Endothelial cell of umbilical vein (primary cell): ENCODE measurements around the gene MRGPRG. TPM values are rescaled to one million over a fixed set of nuclear protein-coding genes. Genes with fewer than 3 reads are reported as not detected.

Source experiments
- BruUV-seq: library from RNA; stranded (reverse); fragments of 400-500 nt; replicated peaks from 2 replicates; lab custom pipeline; 2021; lab: Mats Ljungman, UMichigan
- CTCF ChIA-PET: fragments of 300-600, 350-600 bp; sonication (Branson Sonifier 250); formaldehyde crosslinking; loops from one replicate; lab custom pipeline; 2021; ENCODE audit warnings: antibody characterized with exemption, inconsistent platforms; lab: Charles Lee
- POLR2A ChIA-PET: fragments of 300-600, 350-600 bp; sonication (Branson Sonifier 250); formaldehyde crosslinking; loops from one replicate; lab custom pipeline; 2021; ENCODE audit warnings: antibody characterized with exemption, inconsistent platforms; lab: Charles Lee
- DNase-seq: peaks from one replicate; pipeline ENCODE4 v3.0.0-alpha.2; 2011; ENCODE audit warnings: low read depth, low spot score
- FAIRE-seq: peaks from 2 replicates; lab custom pipeline; 2011; peaks lifted over from hg19 to GRCh38; lab: Jason Lieb, UNC
- H2AFZ ChIP-seq: 2 replicates; pipeline ENCODE4 v1.6.0; 2012; ENCODE audit warnings: low read depth, low read length, control low read depth, inconsistent platforms
- H3K27ac ChIP-seq: 2 replicates; pipeline ENCODE4 v1.5.1; 2011; ENCODE audit warnings: low read depth, mild to moderate bottlenecking, control low read depth, low read length, moderate library complexity; ENCODE audit not compliant: insufficient read depth
- H3K27me3 ChIP-seq, 2 experiments: 2 replicates each; pipeline versions ENCODE4 v1.6.0 to v1.6.1; 2011; ENCODE audit warnings: low read length in 2 of 2, mixed read lengths in 1 of 2; ENCODE audit not compliant: control insufficient read depth in 2 of 2, insufficient read depth in 2 of 2
- H3K36me3 ChIP-seq, 2 experiments: 2 replicates in 1 of 2; 3 replicates in 1 of 2; pipeline ENCODE4 v1.5.1; 2011; ENCODE audit warnings: low read length in 2 of 2, mild to moderate bottlenecking in 1 of 2, moderate library complexity in 1 of 2; ENCODE audit not compliant: control insufficient read depth in 2 of 2, insufficient read depth in 2 of 2; ENCODE audit errors: extremely low read depth in 1 of 2
- H3K4me1 ChIP-seq: 3 replicates; pipeline ENCODE4 v1.5.1; 2011; ENCODE audit warnings: mild to moderate bottlenecking, low read length; ENCODE audit not compliant: control insufficient read depth, insufficient read depth; ENCODE audit errors: extremely low read depth
- H3K4me2 ChIP-seq: 2 replicates; pipeline ENCODE4 v1.6.1; 2011; ENCODE audit warnings: low read length, control low read depth, mixed read lengths; ENCODE audit not compliant: insufficient read depth
- H3K4me3 ChIP-seq, 3 experiments: fragments of 200-600 bp in 1 of 3; sonication (generic), shearing (Covaris generic) in 1 of 3; replicated peaks in 1 of 3; 2 replicates each; pipeline ENCODE4 v1.5.1; 2011 to 2016; ENCODE audit warnings: control low read depth in 3 of 3, low read length in 3 of 3, mild to moderate bottlenecking in 2 of 3, inconsistent platforms in 1 of 3, low read depth in 1 of 3, moderate library complexity in 1 of 3; ENCODE audit not compliant: insufficient read depth in 1 of 3
- H3K79me2 ChIP-seq: 2 replicates; pipeline ENCODE4 v1.6.0; 2012; ENCODE audit warnings: low read length, inconsistent platforms; ENCODE audit not compliant: control insufficient read depth, insufficient read depth
- H3K9ac ChIP-seq: replicated peaks from 2 replicates; pipeline ENCODE3; 2011; ENCODE audit warnings: low read length, control low read depth; ENCODE audit not compliant: insufficient read depth; ENCODE audit errors: extremely low read depth
- H3K9me1 ChIP-seq: replicated peaks from 3 replicates; pipeline ENCODE4 v1.6.0; 2011; ENCODE audit warnings: mild to moderate bottlenecking, low read length; ENCODE audit not compliant: control insufficient read depth, insufficient read depth; ENCODE audit errors: extremely low read depth
- H3K9me3 ChIP-seq: replicated peaks from 2 replicates; pipeline ENCODE4 v1.5.1; 2012; ENCODE audit warnings: low read length, inconsistent platforms; ENCODE audit not compliant: control insufficient read depth, insufficient read depth
- H4K20me1 ChIP-seq: replicated peaks from 2 replicates; pipeline ENCODE3; 2011; ENCODE audit warnings: mild to moderate bottlenecking, low read length; ENCODE audit not compliant: control insufficient read depth, insufficient read depth; ENCODE audit errors: extremely low read depth
- CTCF ChIP-seq, 2 donors: IDR thresholded peaks; 1 replicate in 1 of 2; 2 replicates in 1 of 2; pipeline ENCODE4 v1.5.1; 2011; ENCODE audit warnings: low read length in 2 of 2, mild to moderate bottlenecking in 2 of 2, moderate library complexity in 2 of 2, control low read depth in 1 of 2, inconsistent platforms in 1 of 2, low read depth in 1 of 2; ENCODE audit not compliant: insufficient read depth in 1 of 2; ENCODE audit errors: extremely low read depth in 1 of 2
- EZH2 ChIP-seq: IDR thresholded peaks from 2 replicates; pipeline ENCODE4 v1.6.1; 2012; ENCODE audit warnings: borderline replicate concordance, low read depth, mild to moderate bottlenecking, moderate library complexity, low read length, inconsistent platforms; ENCODE audit not compliant: severe bottlenecking
- FOS ChIP-seq: IDR thresholded peaks from 2 replicates; pipeline ENCODE4 v1.6.1; 2011; ENCODE audit warnings: mild to moderate bottlenecking, low read length, moderate library complexity, borderline replicate concordance; ENCODE audit not compliant: insufficient read depth
- GATA2 ChIP-seq: IDR thresholded peaks from 2 replicates; pipeline ENCODE4 v1.7.0; 2011; ENCODE audit warnings: low read depth, mild to moderate bottlenecking, moderate library complexity, mixed read lengths, low read length; ENCODE audit not compliant: insufficient read length, insufficient read depth
- JUN ChIP-seq: IDR thresholded peaks from 2 replicates; pipeline ENCODE4 v1.6.1; 2011; ENCODE audit warnings: borderline replicate concordance, low read depth; ENCODE audit not compliant: insufficient read length, insufficient read depth
- MAX ChIP-seq: IDR thresholded peaks from 2 replicates; pipeline ENCODE4 v1.6.1; 2011; ENCODE audit not compliant: insufficient read depth, insufficient read length
- MYC ChIP-seq: IDR thresholded peaks from one replicate; pipeline ENCODE4 v1.6.1; 2011; ENCODE audit warnings: mild to moderate bottlenecking, low read depth, low read length
- POLR2A ChIP-seq: IDR thresholded peaks from 2 replicates; pipeline ENCODE4 v1.6.1; 2012; ENCODE audit warnings: low read depth, mild to moderate bottlenecking, control low read depth, low read length
- POLR2AphosphoS5 ChIP-seq: IDR thresholded peaks from 2 replicates; pipeline ENCODE4 v1.6.1; 2012; ENCODE audit warnings: low read depth, mild to moderate bottlenecking, control low read depth, low read length, moderate library complexity; ENCODE audit not compliant: insufficient read depth
- dilution Hi-C: fragments of 300-500 bp; cut with MboI; formaldehyde crosslinking; loops from one replicate; pipeline ENCODE4 v1.15.0; 2019; ENCODE audit warnings: low sequenced_read_pairs; ENCODE audit not compliant: extremely low pct_ligation_motif_present
- intact Hi-C: fragments of 100-400 bp; cut with micrococcal nuclease; formaldehyde crosslinking; loops from one replicate; pipeline ENCODE4 v1.10.0; 2022
- polyA plus RNA-seq, 4 experiments: library from polyadenylated mRNA; depleted of rRNA in 3 of 4; stranded (reverse) in 3 of 4; unstranded in 1 of 4; fragments of >200 nt; gene quantifications; 2 replicates each; pipeline versions ENCODE4 v1.2.1 to v1.2.3, GENCODE V29; 2011 to 2012; ENCODE audit warnings: missing spikeins in 1 of 4
- total RNA-seq: library from RNA; stranded (reverse); gene quantifications from 2 replicates; pipeline ENCODE4 v1.2.3, GENCODE V29; 2021

MRGPRG gene
- total and polyA plus RNA-seq, 2 donors (not counting 3 experiments of a cell fraction or from before 2014, with no cell fraction given): not detected

- no peaks in the 10 kb centered on the region for H3K36me3 ChIP-seq
- H3K4me1 ChIP-seq: no peaks in the 10 kb centered on the region
- no peak overlapping the region for H3K4me3 ChIP-seq
- no peaks in the 10 kb centered on the region for H3K79me2 ChIP-seq
- no peaks in the 10 kb centered on the region for H4K20me1 ChIP-seq
- intact Hi-C loops: loop anchor here (5.0 kb wide), 2 partner anchors 52 to 287 kb away; partner anchors contain the start of gene OSBPL5
- no peak overlapping the region for H3K9ac ChIP-seq
- POLR2A ChIA-PET: no interaction called here
- no peak overlapping the region for H3K4me2 ChIP-seq
- H2AFZ ChIP-seq: no peak overlapping the region
- CTCF ChIA-PET: interaction anchor here (1.2 to 2.8 kb wide), 3 partner anchors 128 to 189 kb away, joined by 3 to 13 read pairs (median 6); no protein-coding TSS in a partner anchor
- H3K27me3 ChIP-seq: no peaks in the 10 kb centered on the region
- FAIRE-seq (no peak), DNase-seq (no peak)
- BruUV-seq: no TSS peak
- no peak for TF ChIP-seq POLR2AphosphoS5
- TF ChIP-seq POLR2A: no peak
- TF ChIP-seq CTCF (IDR thresholded peaks at IDR 0.05; ENCODE audit: extremely low read depth in 1 of 2, insufficient read depth in 1 of 2, low read depth in 1 of 2, low read length in 2 of 2): no peak
- no peak for TF ChIP-seq MAX
- TF ChIP-seq EZH2: no peak
- TF ChIP-seq GATA2: no peak
- TF ChIP-seq JUN: no peak
- TF ChIP-seq MYC: no peak
- TF ChIP-seq FOS: no peak
- dilution Hi-C loops: no loop called here
- H3K9me1 ChIP-seq: no peaks in the 10 kb centered on the region
- no peaks in the 10 kb centered on the region for H3K9me3 ChIP-seq
- no peak overlapping the region for H3K27ac ChIP-seq
Measured at GRCh38 chr11:3219281-3219892, 774 bp upstream of the MRGPRG start.
